ENCODE results near the gene THSD4. TPM values are rescaled to one million over a fixed set of nuclear protein-coding genes. Genes with fewer than 3 reads are reported as not detected.

The THSD4 gene
- total RNA-seq, 4 donors from 2014 or later: 2.7 to 49.2 (median 15.8) TPM

DNA sequence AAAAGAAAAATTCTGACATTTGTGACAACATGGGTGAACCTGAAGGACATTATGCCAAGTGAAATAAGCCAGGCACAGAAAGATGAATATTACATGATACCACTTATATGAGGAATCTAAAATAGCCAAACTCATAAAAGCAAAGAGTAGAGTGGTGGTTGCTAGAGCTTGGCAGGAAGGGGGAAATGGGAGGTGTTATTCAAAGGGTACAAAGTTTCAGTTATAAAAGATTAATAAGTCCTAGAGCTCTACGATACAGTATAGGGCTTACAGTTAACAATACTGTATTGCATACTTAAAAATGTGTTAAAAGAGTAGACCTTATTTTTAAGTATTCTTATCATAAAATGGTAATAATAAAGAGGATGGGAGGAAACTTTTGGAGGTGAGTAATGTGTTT, 583.5 kb downstream of the THSD4 start:
- ATAC-seq (ENCODE audit: low FRiP score): no peak
- no peak for DNase-seq (ENCODE audit: low spot score)
- TF ChIP-seq, protein P1, sequence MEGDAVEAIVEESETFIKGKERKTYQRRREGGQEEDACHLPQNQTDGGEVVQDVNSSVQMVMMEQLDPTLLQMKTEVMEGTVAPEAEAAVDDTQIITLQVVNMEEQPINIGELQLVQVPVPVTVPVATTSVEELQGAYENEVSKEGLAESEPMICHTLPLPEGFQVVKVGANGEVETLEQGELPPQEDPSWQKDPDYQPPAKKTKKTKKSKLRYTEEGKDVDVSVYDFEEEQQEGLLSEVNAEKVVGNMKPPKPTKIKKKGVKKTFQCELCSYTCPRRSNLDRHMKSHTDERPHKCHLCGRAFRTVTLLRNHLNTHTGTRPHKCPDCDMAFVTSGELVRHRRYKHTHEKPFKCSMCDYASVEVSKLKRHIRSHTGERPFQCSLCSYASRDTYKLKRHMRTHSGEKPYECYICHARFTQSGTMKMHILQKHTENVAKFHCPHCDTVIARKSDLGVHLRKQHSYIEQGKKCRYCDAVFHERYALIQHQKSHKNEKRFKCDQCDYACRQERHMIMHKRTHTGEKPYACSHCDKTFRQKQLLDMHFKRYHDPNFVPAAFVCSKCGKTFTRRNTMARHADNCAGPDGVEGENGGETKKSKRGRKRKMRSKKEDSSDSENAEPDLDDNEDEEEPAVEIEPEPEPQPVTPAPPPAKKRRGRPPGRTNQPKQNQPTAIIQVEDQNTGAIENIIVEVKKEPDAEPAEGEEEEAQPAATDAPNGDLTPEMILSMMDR (IDR thresholded peaks at IDR 0.05): no peak

DNA sequence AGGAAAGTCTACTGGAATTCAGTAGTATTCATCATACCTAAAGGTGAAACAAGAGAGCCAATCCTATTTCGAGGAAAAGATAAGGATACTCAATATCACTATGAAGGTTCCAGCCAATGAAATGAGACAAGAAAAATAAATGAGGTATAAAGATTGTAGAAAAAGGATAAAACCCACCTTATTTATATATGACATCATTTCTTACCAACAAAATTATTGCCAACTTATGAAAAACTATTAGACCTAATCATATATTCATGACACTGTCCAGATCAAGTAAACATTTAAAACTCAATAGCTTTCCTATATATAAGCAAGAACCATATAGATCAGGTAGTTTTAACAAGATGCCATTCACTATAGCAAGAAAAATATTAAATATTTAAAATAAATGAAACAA, 584.7 kb downstream of the THSD4 start:
- TF ChIP-seq, protein P1 (IDR thresholded peaks at IDR 0.05): no peak
- no peak for ATAC-seq (ENCODE audit: low FRiP score)

DNA sequence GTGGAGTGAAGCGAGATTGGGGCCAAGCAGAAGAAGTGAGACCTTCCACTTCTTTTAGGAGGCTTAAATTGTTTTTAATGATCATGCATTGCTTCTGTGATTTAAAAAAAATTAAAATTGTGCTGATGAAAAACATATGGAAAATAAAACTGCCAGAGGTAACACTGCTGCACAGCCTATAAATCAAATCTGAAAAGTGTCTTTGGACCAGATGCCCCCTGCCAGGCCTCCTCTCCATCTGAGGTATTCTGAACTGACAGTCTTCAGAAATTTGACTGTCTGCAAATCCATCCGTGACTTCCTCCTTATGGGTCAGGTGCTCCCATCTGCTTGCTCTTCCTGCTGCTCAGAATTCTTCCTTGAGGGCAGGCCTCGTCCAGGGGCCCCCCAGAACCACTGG, 586.5 kb downstream of the THSD4 start:
- DNase-seq (ENCODE audit: low spot score) (no peak), ATAC-seq (ENCODE audit: low FRiP score) (no peak)
- TF ChIP-seq, protein P1 (IDR thresholded peaks at IDR 0.05): no peak

More for the DNA sequence above, 584.7 kb downstream of the THSD4 start:
- no peak for DNase-seq (ENCODE audit: low spot score)

DNA sequence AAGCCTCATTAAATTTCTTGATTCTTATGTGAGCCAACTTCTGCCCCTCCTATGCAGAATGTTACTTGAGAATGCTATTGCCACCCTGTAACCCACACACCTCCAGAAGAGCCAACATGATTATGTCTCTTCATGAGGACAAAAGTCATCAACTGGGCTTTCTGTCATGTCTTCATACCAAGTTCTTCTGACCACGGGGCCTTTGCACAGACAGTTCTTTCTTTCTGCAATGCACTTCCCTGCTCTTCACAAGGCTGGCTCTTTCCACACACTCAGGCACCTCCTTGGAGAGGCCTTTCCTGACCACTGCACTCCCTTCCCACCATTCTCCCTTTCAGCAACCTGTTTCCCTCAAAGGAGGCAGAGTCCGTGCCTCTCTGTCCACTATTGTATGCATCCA, 587.2 kb downstream of the THSD4 start:
- ATAC-seq (ENCODE audit: low FRiP score): no peak
- TF ChIP-seq, protein P1 (IDR thresholded peaks at IDR 0.05): no peak
- DNase-seq (ENCODE audit: low spot score): no peak

DNA sequence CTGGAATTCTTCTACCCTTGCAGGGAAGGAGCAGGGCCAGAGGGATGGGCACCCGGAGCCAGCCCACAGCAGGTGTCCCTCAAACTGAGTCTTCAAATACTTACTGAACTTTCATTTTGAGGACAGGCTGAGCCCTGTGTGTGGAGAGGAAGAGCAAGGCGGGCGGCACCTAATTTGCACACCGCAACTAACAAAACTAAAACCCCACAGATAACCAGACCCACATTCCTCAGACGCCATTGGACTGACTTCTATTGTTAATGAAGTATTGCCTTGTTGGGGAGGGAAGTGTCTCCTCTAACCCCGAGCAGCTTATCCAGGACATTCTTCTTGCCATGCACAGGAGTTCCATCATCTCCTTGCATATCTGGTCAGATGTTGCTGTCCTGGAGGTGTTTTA, 589.9 kb downstream of the THSD4 start:
- TF ChIP-seq, protein P1 (IDR thresholded peaks at IDR 0.05): no peak
- DNase-seq (ENCODE audit: low spot score) (no peak), ATAC-seq (ENCODE audit: low FRiP score) (no peak)

DNA sequence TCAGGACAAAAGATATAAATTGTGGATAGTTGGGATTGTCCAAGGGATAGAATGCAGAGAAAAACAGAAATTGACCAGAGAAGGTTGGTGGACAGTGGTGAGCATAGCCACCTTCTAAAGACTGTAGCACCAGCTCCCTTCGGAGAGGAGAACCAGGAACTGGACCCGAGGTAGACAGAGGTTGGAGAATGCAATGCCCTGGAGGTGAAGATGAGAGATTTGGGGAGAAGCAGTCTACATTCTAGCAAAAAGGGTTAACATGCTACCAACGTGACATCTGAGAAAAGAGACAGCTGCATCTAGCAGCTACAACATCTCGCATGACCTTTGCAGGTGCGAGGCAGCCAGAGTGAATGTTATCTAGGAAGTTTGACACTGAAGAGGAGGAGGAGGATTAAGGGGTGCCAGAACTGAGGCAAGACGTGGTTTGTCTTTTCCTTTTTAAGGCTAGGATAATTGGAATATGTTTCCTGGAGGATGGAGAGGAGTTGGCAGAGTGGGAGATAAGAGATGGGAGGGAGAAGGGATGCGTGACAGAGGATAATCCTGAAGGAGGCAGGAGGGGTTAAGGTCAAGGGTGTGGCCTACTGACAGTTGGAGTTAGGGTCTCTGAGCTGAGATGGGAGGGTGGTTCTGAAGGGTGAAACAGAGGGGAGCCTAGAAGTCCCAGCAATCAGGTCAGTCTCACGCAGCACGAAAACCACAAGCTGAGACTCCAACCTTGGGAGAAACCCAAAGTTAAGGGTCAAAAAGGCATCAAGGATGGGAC, 591.4 kb downstream of the THSD4 start:
- peak; percentile 12 for ATAC-seq (ENCODE audit: low FRiP score)

More for the DNA sequence above, 591.4 kb downstream of the THSD4 start:
- no peak for DNase-seq (ENCODE audit: low spot score)
- TF ChIP-seq, protein P1 (IDR thresholded peaks at IDR 0.05): no peak
